GM23248 (cell line): Measurements from ENCODE around the gene FHOD1.

ENCODE experiments used
- EZH2 ChIP-seq: fragments of 200-600 bp; sonication (generic); IDR thresholded peaks from 2 replicates; pipeline ENCODE4 v1.6.1; 2018; ENCODE audit warnings: antibody characterized with exemption, mild to moderate bottlenecking; ENCODE audit not compliant: insufficient read depth, poor library complexity, severe bottlenecking
- EZH2phosphoT487 ChIP-seq: fragments of 200-600 bp; sonication (generic); IDR thresholded peaks from 2 replicates; pipeline ENCODE4 v1.6.1; 2018; ENCODE audit warnings: antibody characterized with exemption, moderate library complexity, mild to moderate bottlenecking, low read depth; ENCODE audit not compliant: insufficient read depth

- TF ChIP-seq EZH2 (no peak), EZH2phosphoT487 (no peak)
These were observed 8.3 kb downstream of the FHOD1 start for GRCh38 chr16:67238806-67239470.
